ENCODE measurements around the gene ICAM5. TPM values are rescaled to one million over a fixed set of nuclear protein-coding genes. Genes with fewer than 3 reads are reported as not detected.

The ICAM5 gene
- total and polyA plus RNA-seq, 7 donors = 0.04 to 0.22 (median 0.08) TPM; not detected in 3

- peak; percentile 64 to 82 (median 72) for ATAC-seq
- Histone ChIP-seq H3K4me3 (no peak overlapping the region), H3K4me1 (no peaks in the 10 kb centered on the region), H3K9me3 (no peaks in the 10 kb centered on the region), H3K27ac (no peak overlapping the region), H3K36me3 (ENCODE audit: insufficient read depth in 1 of 2, low read depth in 1 of 2) (peaks cover 2 to 56% of the 10 kb centered on the region in 2 donors), H3K27me3 (ENCODE audit: insufficient read depth in 3 of 3, low read length in 2 of 3) (no peaks in the 10 kb centered on the region)
- WGBS, 3 donors = 56 to 66% (median 58%) methylated on average over 30 to 32 of the region's 32 CpGs
- peak; percentile 68 for TF ChIP-seq CTCF (IDR thresholded peaks at IDR 0.05)
- peak; percentile 82 to 89 for DNase-seq
- intact Hi-C loops (cut with DNase I) = no loop called here
Measured at GRCh38 chr19:10259162-10259905, 30.4 kb upstream of the ICAM5 start.

DNA sequence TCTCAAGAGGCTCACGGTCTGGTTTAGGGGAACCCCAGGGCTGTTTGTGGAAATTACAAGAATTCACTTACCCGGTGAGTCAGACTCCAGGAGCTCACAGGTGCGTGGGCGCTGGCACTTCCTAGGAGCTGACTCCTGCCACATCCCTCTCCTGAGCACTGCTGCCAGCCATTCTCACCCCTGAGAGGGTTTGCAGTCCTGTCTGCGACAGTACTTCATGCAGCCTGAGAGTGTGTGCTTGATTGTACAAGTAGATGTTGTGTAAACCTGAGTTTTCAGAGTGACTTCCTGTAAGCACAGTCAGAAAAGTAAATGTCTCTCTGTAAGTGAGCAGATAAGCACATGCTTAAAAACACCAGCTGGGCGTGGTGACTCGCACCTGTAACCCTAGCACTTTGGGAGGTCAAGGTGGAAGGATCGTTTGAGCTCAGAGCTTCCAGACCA is 29.6 kb upstream of the ICAM5 start:
- no peak overlapping the region for H3K27ac ChIP-seq
- intact Hi-C loops (cut with DNase I) = no loop called here
- peaks cover 1 to 48% of the 10 kb centered on the region in 2 donors for H3K36me3 ChIP-seq (ENCODE audit: insufficient read depth in 1 of 2, low read depth in 1 of 2)
- ATAC-seq (no peak), DNase-seq (no peak)
- H3K27me3 ChIP-seq (ENCODE audit: insufficient read depth in 3 of 3, low read length in 2 of 3) = no peaks in the 10 kb centered on the region
- H3K4me1 ChIP-seq = no peaks in the 10 kb centered on the region
- no peak for TF ChIP-seq CTCF (IDR thresholded peaks at IDR 0.05)
- no peaks in the 10 kb centered on the region for H3K9me3 ChIP-seq
- WGBS, 3 donors = 83 to 84% (median 84%) methylated on average over 8 of the region's 8 CpGs
- no peak overlapping the region for H3K4me3 ChIP-seq

- ATAC-seq (no peak), DNase-seq (no peak)
- 72 to 76% (median 76%) methylated on average over 7 of the region's 7 CpGs for WGBS, 3 donors
- intact Hi-C loops (cut with DNase I) = no loop called here
- no peaks in the 10 kb centered on the region for H3K4me1 ChIP-seq
- H3K27ac ChIP-seq = no peak overlapping the region
- H3K36me3 ChIP-seq (ENCODE audit: insufficient read depth in 1 of 2, low read depth in 1 of 2) = peaks cover 0 to 22% of the 10 kb centered on the region in 2 donors
- no peaks in the 10 kb centered on the region for H3K9me3 ChIP-seq
- no peak for TF ChIP-seq CTCF (IDR thresholded peaks at IDR 0.05)
- no peak overlapping the region for H3K4me3 ChIP-seq
- H3K27me3 ChIP-seq (ENCODE audit: insufficient read depth in 3 of 3, low read length in 2 of 3) = no peaks in the 10 kb centered on the region
Measured at GRCh38 chr19:10262771-10263170, 27.0 kb upstream of the ICAM5 start.

DNA sequence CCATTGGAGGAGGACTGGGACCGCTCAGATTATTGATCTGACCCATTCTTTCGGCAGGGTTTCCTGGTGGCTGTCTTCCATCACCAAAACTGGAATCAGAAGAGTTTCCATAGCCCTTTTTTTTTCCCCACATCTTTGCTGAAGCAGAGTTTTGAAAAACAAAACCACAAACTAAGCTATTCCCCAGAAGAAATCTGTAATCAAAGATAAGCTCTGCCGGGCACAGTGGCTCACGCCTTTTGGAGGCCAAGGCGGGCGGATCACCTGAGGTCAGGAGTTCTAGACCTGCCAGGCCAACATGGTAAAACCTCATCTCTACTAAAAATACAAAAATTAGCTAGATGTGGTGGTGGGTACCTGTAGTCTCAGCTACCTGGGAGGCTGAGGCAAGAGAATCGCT is 23.0 kb upstream of the ICAM5 start:
- Histone ChIP-seq H3K4me1 (peaks cover 16% of the 10 kb centered on the region), H3K36me3 (ENCODE audit: insufficient read depth in 1 of 2, low read depth in 1 of 2) (no peaks in the 10 kb centered on the region), H3K4me3 (no peak overlapping the region), H3K9me3 (no peaks in the 10 kb centered on the region), H3K27me3 (ENCODE audit: insufficient read depth in 3 of 3, low read length in 2 of 3) (peaks cover 0 to 22% (median 1%) of the 10 kb centered on the region in 3 donors), H3K27ac (no peak overlapping the region)
- TF ChIP-seq CTCF (IDR thresholded peaks at IDR 0.05) = no peak
- ATAC-seq (no peak), DNase-seq (no peak)
- WGBS, 3 donors = 85 to 87% (median 85%) methylated on average over 7 of the region's 7 CpGs
- intact Hi-C loops (cut with DNase I) = no loop called here

Data from psoas muscle (tissue), 8 donors.